HFFc6 (cell line): ENCODE measurements around the gene CAPN11. TPM values are rescaled to one million over a fixed set of nuclear protein-coding genes. Genes with fewer than 3 reads are reported as not detected.

ENCODE experiments used
- DNase-seq: peaks from one replicate; pipeline ENCODE4 v3.0.0-alpha.2; 2018
- H3K27ac Mint-ChIP-seq: 2 replicates; pipeline ENCODE4 v1.8.0; 2020; ENCODE audit warnings: mild to moderate bottlenecking, mixed read lengths
- H3K27me3 Mint-ChIP-seq: 2 replicates; pipeline ENCODE4 v1.8.0; 2021; ENCODE audit warnings: mild to moderate bottlenecking, moderate library complexity, mixed read lengths; ENCODE audit not compliant: insufficient read depth
- H3K36me3 Mint-ChIP-seq: 2 replicates; pipeline ENCODE4 v1.8.0; 2021; ENCODE audit warnings: low read depth, mixed read lengths
- H3K4me1 Mint-ChIP-seq: 2 replicates; pipeline ENCODE4 v1.8.0; 2020; ENCODE audit warnings: low read depth, mixed read lengths
- H3K4me3 Mint-ChIP-seq: 2 replicates; pipeline ENCODE4 v1.8.0; 2020; ENCODE audit warnings: mild to moderate bottlenecking, moderate library complexity, mixed read lengths
- H3K9me3 Mint-ChIP-seq: 2 replicates; pipeline ENCODE4 v1.8.0; 2020; ENCODE audit warnings: mild to moderate bottlenecking, mixed read lengths
- CTCF ChIP-seq: fragments of 200-600 bp; sonication (generic); IDR thresholded peaks from 2 replicates; pipeline ENCODE4 v1.5.0; 2021; ENCODE audit warnings: antibody characterized with exemption, mild to moderate bottlenecking
- total RNA-seq, 6 experiments: library from RNA; stranded (reverse); fragmentation: NEBNext Ultra II Directional; extraction: Animal tissue kit (Norgen Biotek cat#: 25700); gene quantifications; 2 replicates in 1 of 6; 3 replicates in 5 of 6; pipeline ENCODE4 v1.2.3, GENCODE V29; 2021

The CAPN11 gene
- total RNA-seq, 6 experiments from 2014 or later = not detected

GRCh38 chr6:44223319-44224028 lies 64.9 kb downstream of the CAPN11 start, which contains the start of gene SLC29A1:
SLC29A1 (plus strand) TSS chr6:44223595; CDS start chr6:44227314, 3,719 bp downstream.
- TF ChIP-seq CTCF = peak; percentile 61
- peak within 1 kb of the TSS; percentile 87 for H3K4me3 Mint-ChIP-seq
- no peaks in the 10 kb centered on the region for H3K36me3 Mint-ChIP-seq
- H3K27ac Mint-ChIP-seq = peak within 1 kb of the TSS; percentile 76
- DNase-seq = peak; percentile 26
- H3K9me3 Mint-ChIP-seq = no peaks in the 10 kb centered on the region
- peaks cover 48% of the 10 kb centered on the region for H3K4me1 Mint-ChIP-seq
- no peaks in the 10 kb centered on the region for H3K27me3 Mint-ChIP-seq

GRCh38 chr6:44224029-44224964 lies 65.7 kb downstream of the CAPN11 start:
- peak overlapping the region; percentile 76 for H3K27ac Mint-ChIP-seq
- DNase-seq = peak; percentile 26

GRCh38 chr6:44224965-44225305 lies 66.3 kb downstream of the CAPN11 start:
- Mint-ChIP-seq H3K4me3 (peak overlapping the region; percentile 87), H3K27me3 (no peaks in the 10 kb centered on the region), H3K36me3 (no peaks in the 10 kb centered on the region), H3K4me1 (peaks cover 44% of the 10 kb centered on the region), H3K9me3 (no peaks in the 10 kb centered on the region), H3K27ac (no peak overlapping the region)
- no peak for DNase-seq
- TF ChIP-seq CTCF = no peak

More at GRCh38 chr6:44224029-44224964, 65.7 kb downstream of the CAPN11 start:
- TF ChIP-seq CTCF = peak; percentile 40
- no peaks in the 10 kb centered on the region for H3K27me3 Mint-ChIP-seq
- H3K9me3 Mint-ChIP-seq = no peaks in the 10 kb centered on the region
- H3K4me1 Mint-ChIP-seq = peaks cover 44% of the 10 kb centered on the region
- H3K36me3 Mint-ChIP-seq = no peaks in the 10 kb centered on the region
- H3K4me3 Mint-ChIP-seq = peak overlapping the region; percentile 87

GRCh38 chr6:44225579-44226325 lies 67.1 kb downstream of the CAPN11 start:
- TF ChIP-seq CTCF = no peak
- H3K27ac Mint-ChIP-seq = no peak overlapping the region
- no peak for DNase-seq
- H3K27me3 Mint-ChIP-seq = no peaks in the 10 kb centered on the region; the same call in 1 of the 2 replicates
- no peak overlapping the region for H3K4me3 Mint-ChIP-seq
- H3K9me3 Mint-ChIP-seq = no peaks in the 10 kb centered on the region
- H3K4me1 Mint-ChIP-seq = peaks cover 47% of the 10 kb centered on the region
- no peaks in the 10 kb centered on the region for H3K36me3 Mint-ChIP-seq
